HG03378 (cell line): ENCODE data around the gene IPO11.
"Not testable (repeated sequence)": the region's sequence is repeated elsewhere in the genome, so short reads cannot be mapped to it uniquely, and the experiment has no call there.

Experiments used
- ATAC-seq: cut with Tn5 transposase; IDR thresholded peaks from one replicate; pipeline ENCODE4 v1.9.1; 2021; ENCODE audit warnings: mild to moderate bottlenecking, moderate library complexity; ENCODE audit not compliant: unreplicated experiment

Gene IPO11

DNA sequence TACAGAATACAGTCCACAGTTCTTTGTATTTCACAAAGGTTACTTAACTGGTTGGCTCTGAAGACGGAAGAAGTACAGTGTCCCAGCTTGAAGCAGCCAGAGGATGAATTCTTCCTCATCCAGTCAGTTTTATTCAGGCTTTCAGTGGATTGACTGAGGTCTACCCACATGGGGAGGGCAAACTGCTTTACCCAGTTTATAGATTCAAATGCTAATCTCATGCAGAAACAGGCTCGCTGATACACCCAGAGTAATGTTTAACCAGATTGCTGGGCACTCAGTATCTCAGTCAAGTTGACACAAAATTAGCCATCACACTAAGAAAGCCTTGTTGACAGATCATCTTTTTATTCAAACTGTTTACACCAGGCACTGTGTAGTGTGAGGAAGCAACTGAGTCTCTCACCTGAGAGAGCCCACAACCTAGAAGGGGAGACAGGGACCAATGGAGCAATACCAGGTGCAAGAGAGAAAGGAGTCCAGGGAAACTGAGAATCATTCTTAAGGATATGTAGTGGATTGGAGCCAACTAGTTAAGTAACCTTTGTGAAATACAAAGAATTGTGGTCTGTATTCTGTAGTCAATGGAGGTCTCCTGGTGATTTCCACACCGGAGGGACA, 181.9 kb downstream of the IPO11 start:
- no peak for ATAC-seq

- no peak for ATAC-seq
Measured at GRCh38 chr5:62596096-62596495, 183.5 kb downstream of the IPO11 start.

DNA sequence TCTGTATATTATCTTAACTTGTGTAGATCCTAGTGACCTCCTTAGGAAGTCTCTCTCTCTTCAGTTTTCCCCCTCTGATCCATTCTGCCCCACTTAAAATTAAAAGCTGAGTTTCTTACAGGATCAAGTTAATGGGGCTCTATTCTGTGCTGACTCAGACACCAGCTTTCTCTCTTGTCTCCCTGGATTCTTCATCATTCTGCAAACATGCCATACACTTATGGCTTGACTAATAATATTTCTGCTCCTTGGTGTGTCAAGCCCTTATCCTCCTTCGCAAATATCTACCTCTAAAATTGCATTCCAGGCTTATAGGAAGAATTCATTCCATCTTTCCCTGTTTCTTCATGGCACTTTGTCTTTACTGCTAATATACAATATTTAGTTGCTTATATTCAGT, 184.1 kb downstream of the IPO11 start:
- no peak for ATAC-seq

DNA sequence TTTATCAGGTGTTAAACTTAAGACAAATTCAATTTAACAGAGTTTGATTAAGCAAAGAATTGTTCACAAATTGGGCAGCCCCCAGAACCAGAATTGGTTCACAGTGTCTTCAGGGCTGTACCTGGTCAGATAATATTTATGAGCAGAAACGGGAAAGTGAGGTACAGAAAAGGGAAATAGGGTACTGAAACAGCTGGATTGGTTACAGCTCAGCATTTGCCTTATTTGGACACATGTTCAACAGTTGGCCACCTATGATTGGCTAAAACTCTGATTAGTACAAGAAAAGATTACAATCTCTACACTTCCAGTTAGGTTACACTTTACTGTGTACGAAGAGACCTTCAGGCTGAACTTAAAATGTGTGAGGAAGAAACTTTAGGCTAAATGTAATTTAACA, 184.8 kb downstream of the IPO11 start:
- ATAC-seq = no peak

DNA sequence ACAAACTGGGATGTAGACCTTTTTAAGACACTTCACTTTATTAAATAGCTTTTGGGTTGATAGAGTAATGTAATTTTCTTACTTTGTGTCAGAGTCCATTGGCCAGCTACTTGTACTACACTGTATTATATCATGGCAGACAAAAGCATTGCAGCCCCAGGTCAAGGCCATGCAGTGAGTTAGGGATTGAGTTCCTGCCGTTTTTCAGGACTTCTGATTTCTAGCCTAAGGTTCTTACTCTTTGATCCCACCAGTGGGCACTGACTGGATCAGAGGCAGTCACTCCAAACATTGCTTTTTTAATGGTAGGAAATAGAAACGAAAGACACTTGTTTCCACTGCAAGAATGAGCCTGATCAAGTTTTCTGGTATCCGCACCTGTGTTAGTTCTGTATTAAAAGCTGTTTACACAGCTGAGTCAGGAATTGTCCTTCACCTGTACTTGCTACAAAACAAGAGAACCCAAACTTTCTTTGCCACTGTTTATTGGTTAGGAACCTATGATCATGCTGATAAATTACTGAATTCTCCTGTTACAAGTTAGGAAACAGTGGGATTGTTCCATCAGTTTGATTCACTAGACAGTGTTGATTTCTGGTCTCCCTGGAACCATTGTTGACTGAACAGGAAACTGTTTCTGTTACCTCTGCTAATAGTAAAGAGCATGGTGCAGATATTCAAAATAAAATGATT, 188.1 kb downstream of the IPO11 start:
- ATAC-seq = no peak

GRCh38 chr5:62603934-62604333, 191.4 kb downstream of the IPO11 start:
- no peak for ATAC-seq

DNA sequence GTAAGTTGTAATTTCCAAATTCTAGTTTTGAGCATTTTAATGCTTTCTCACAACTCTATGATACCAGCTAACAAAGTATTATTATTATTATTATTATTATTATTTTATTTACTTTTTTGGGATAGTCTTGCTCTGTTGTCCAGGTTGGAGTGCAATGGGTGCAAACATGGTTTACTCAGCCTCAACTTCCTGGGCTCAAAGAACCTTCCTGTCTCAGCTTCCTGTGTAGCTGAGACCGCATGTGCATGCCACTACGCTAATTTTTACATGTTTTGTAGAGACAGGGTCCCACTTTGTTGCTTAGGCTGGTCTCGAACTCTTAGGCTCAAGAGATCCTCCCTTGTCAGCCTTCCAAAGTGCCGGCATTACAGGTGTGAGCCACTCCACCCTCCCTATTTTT, 193.1 kb downstream of the IPO11 start:
- ATAC-seq = no peak

GRCh38 chr5:62606878-62607277, 194.3 kb downstream of the IPO11 start:
- ATAC-seq = no peak

DNA sequence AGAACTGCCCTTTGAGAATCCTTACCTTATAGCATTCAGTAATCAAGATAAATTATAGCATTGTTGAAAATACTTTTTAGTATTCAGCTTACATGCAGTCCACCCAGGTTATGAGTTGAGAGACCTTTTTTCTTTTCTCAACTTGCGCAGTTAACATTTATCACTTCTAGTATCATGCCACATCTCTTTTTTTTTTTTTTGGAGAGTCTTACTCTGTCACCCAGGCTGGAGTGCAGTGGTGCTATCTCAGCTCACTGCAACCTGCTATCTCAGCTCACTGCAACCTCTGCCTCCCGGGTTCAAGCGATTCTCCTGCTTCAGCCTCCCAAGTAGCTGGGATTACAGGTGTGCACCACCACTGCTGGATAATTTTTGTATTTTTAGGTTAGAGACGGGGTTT, 195.1 kb downstream of the IPO11 start:
- no peak for ATAC-seq

DNA sequence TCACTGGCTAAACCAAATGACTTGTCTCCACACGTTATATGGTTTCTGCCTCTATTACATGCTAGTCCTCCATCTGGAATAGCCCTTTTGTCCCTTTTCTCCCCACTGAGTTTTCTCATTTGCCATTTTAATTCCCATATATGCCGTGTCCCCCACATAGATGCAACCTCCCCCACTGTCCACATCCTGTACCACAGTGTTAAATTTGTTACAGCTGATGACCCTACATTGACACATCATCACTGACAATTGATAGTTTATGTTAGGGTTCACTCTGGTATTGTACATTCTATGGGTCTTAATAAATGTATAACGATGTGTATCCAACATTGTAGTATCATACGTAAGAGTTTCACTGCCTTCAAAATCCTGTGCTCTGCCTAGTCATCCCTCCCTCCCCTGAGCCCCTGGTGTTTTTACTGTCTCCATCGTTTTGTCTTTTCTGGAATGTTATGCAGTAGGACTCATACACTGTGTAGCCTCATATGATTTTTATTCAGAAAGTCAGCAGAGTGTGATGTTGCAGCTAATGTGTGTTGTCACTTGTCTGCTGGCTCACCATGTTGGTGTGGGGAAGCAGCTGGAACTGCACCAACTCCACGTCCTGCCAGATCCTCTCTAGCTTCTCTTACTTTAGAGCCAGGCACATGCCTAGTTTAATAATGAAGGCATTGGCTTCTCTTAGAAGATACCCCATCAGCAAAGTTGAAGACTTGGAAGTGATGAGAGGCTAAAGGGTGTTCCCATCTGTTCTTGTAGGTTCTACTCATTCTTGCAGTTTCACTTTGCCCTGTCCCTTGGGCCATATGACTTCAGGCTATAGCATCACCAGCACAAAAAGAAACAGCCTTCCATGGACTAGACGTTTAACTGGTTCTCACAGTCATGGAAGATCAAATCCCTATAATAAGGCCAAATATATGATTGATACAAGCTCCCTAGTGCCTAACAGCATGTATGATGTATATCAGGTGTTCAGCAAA, 196.3 kb downstream of the IPO11 start:
- no peak for ATAC-seq

- ATAC-seq = no peak
Measured at GRCh38 chr5:62614355-62614754, 201.8 kb downstream of the IPO11 start.

DNA sequence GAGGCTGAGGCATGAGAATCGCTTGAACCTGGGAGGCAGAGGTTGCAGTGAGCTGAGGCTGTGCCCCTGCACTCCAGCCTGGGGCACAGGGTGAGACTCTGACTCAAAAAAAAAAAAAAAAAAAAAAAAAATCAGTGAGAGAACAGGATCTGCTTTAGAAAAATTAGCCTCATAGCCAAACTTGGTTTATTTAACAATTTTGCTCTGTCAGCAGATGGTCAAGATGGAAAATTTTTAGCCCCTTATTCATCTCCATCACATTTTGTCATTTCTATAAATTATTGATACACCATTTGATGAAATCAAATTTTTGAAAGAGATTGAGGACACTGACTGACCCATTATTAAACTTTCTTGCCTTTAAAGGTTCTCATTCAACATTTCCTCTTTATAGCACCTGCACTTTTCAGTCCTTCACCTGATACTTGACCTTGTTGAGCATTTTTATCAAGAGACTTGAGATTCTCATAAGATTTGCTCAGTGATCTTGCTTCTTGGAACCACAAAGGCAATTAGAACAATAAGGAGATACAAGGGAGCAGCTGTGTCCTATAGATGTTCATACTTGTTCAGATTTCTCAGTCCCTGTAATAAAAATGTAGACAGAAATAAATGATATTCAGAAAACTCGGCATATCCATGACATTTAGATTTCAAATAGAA, 204.2 kb downstream of the IPO11 start:
- no peak for ATAC-seq

- ATAC-seq = no peak
Measured at GRCh38 chr5:62617943-62618342, 205.4 kb downstream of the IPO11 start.

- no peak for ATAC-seq
Measured at GRCh38 chr5:62620761-62621160, 208.2 kb downstream of the IPO11 start.

DNA sequence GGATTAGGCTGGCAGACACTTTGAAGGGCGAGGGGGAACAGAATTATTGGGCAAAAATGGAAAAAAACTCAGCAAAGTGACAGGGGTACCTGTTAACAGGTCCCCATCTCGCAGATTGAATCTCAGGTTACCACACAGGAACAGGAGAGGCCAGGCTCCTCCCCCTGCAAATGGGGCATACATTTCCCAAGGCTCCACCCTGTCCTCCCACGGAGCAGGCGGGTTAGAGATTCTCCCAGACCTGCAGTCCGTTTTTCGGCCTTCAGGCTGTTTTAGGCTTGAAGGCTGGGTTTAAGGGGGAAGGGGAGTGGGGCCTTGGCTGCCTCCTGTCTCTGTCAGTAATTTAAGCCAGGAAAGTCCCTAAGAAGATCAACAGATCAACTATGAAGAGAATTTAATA, 208.7 kb downstream of the IPO11 start:
- no peak for ATAC-seq

- no peak for ATAC-seq
Measured at GRCh38 chr5:62623271-62623670, 210.7 kb downstream of the IPO11 start.

- not testable (repeated sequence) for ATAC-seq
Measured at GRCh38 chr5:62624436-62624835, 211.9 kb downstream of the IPO11 start.

DNA sequence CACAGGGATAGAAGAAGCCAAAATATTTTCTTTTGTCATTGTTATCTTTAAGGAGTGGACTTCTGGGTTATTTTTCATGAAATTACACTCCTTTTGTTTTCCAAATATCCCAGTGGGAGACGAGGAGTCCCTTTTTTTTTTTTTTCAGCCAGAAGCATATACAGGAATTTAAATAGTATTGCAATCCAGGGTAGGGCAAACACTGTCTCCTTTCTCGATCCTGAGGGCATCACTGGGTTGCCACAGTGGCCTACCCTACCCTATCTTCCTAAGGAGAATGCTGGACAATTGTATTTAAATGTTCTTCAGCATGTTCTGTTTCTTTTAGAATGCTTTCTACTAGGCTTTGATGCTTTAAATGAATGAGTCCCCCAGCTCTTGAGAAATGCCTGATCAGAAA, 214.0 kb downstream of the IPO11 start:
- no peak for ATAC-seq

GRCh38 chr5:62627121-62627520, 214.6 kb downstream of the IPO11 start:
- no peak for ATAC-seq

DNA sequence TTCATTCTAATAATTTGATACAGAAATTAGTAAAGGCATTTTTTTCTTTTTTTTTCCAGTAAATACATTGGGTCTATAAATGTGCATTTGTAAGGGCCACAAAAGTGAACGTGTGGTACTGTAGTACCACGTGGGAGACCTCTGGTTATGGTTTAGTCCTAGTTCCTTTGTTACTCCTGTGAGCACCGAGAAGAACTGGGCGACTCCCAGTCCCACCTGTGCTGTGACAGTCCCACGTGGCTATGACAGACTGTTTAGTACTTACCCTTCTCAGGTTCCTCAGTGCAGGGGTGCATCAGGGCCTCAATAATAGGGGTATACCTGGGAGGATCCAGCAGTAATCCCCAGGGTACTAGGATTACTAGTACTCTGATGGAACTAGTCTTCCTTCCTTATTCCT, 215.3 kb downstream of the IPO11 start:
- ATAC-seq = no peak

DNA sequence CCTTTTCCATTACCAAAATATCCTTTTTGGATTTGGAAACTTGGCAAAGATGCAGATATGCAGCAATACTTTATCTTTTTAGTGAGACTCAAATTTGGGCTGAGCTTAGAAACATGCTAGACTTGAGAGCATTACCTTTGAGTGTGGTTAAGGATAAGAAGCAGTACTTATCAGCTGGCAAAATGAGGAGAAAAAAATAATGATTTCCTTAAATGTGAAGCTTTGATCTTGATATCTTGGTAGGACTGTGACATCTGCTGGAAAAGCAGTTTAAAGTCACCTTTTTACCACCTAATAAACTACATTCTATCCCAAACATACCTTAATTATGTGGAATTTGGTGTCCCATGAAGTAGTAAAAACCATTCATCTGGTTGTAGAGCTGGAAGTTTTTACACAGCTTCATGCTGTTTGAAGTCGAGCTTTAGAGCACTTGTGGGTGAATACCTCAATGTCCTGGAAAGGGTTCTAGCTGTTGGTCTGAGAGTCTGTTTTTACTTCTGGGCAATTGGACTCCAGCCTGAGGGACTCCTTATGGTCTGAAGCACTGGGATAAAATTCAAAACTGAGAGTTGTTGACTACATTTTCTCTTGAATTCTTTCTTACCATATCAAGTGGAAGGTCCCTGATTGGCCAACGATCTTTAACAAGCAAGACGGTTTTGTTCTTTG, 219.5 kb downstream of the IPO11 start:
- ATAC-seq = no peak
